Measurements from ENCODE around the gene LTB. TPM values are rescaled to one million over a fixed set of nuclear protein-coding genes. Genes with fewer than 3 reads are reported as not detected.
A peak's percentile ranks its signal among the peaks of the same experiment; 100 is the strongest.

The LTB gene
- total and polyA plus RNA-seq, 4 donors, result 9.8 to 31.9 (median 12.2) TPM

- peaks cover 1 to 10% (median 3%) of the 10 kb centered on the region in 5 donors for H3K4me1 ChIP-seq (ENCODE audit: control insufficient read depth in 5 of 5, insufficient read depth in 5 of 5, low read length in 5 of 5)
- DNase-seq (no peak), ATAC-seq (ENCODE audit: insufficient read depth, low FRiP score) (no peak)
- H3K27ac ChIP-seq (ENCODE audit: low read depth in 1 of 2, low read length in 1 of 2), result no peak overlapping the region
- no peak overlapping the region for H3K9ac ChIP-seq (ENCODE audit: insufficient read depth in 1 of 2, low read length in 2 of 2)
- WGBS, 2 donors, result 94 to 97% methylated on average over 10 of the region's 10 CpGs
- H3K9me3 ChIP-seq (ENCODE audit: control insufficient read depth in 4 of 4, insufficient read depth in 3 of 4, low read length in 3 of 4), result no peaks in the 10 kb centered on the region
- no peak for TF ChIP-seq CTCF (IDR thresholded peaks at IDR 0.05; ENCODE audit: control extremely low read depth, extremely low read depth)
- peaks cover 39 to 77% (median 70%) of the 10 kb centered on the region in 4 donors for H3K36me3 ChIP-seq (ENCODE audit: control insufficient read depth in 4 of 4, insufficient read depth in 4 of 4, low read length in 4 of 4)
- H3K27me3 ChIP-seq (ENCODE audit: control insufficient read depth in 3 of 3, insufficient read depth in 3 of 3, low read length in 2 of 3), result no peaks in the 10 kb centered on the region
- H3K4me3 ChIP-seq, result no peak overlapping the region
Observed at GRCh38 chr6:31626952-31627351, 44.7 kb upstream of the LTB start.

GRCh38 chr6:31624070-31624469 lies 41.8 kb upstream of the LTB start:
- ATAC-seq (ENCODE audit: insufficient read depth, low FRiP score) (no peak), DNase-seq (no peak)
- peaks cover 2 to 14% (median 3%) of the 10 kb centered on the region in 5 donors for H3K4me1 ChIP-seq (ENCODE audit: control insufficient read depth in 5 of 5, insufficient read depth in 5 of 5, low read length in 5 of 5)
- no peak overlapping the region for H3K9ac ChIP-seq (ENCODE audit: insufficient read depth in 1 of 2, low read length in 2 of 2)
- H3K36me3 ChIP-seq (ENCODE audit: control insufficient read depth in 4 of 4, insufficient read depth in 4 of 4, low read length in 4 of 4), result peaks cover 36 to 59% (median 52%) of the 10 kb centered on the region in 4 donors
- H3K9me3 ChIP-seq (ENCODE audit: control insufficient read depth in 4 of 4, insufficient read depth in 3 of 4, low read length in 3 of 4), result no peaks in the 10 kb centered on the region
- no peaks in the 10 kb centered on the region for H3K27me3 ChIP-seq (ENCODE audit: control insufficient read depth in 3 of 3, insufficient read depth in 3 of 3, low read length in 2 of 3)
- WGBS, 2 donors, result 92 to 95% methylated on average over 10 of the region's 10 CpGs
- H3K4me3 ChIP-seq, result no peak overlapping the region
- TF ChIP-seq CTCF (IDR thresholded peaks at IDR 0.05; ENCODE audit: control extremely low read depth, extremely low read depth), result no peak
- no peak overlapping the region for H3K27ac ChIP-seq (ENCODE audit: low read depth in 1 of 2, low read length in 1 of 2)

- no peak overlapping the region for H3K4me3 ChIP-seq
- WGBS, 2 donors, result 47 to 64% methylated on average over 10 of the region's 10 CpGs
Observed at GRCh38 chr6:31622684-31623091, 40.5 kb upstream of the LTB start.

More at GRCh38 chr6:31622684-31623091, 40.5 kb upstream of the LTB start:
- ATAC-seq (ENCODE audit: insufficient read depth, low FRiP score) (no peak), DNase-seq (peak in 2 of 3 donors; percentile 39 to 59)
- H3K9ac ChIP-seq (ENCODE audit: insufficient read depth in 1 of 2, low read length in 2 of 2), result no peak overlapping the region
- no peak for TF ChIP-seq CTCF (IDR thresholded peaks at IDR 0.05; ENCODE audit: control extremely low read depth, extremely low read depth)
- H3K36me3 ChIP-seq (ENCODE audit: control insufficient read depth in 4 of 4, insufficient read depth in 4 of 4, low read length in 4 of 4), result peaks cover 29 to 47% (median 41%) of the 10 kb centered on the region in 4 donors
- peaks cover 2 to 14% (median 3%) of the 10 kb centered on the region in 5 donors for H3K4me1 ChIP-seq (ENCODE audit: control insufficient read depth in 5 of 5, insufficient read depth in 5 of 5, low read length in 5 of 5)
- no peaks in the 10 kb centered on the region for H3K27me3 ChIP-seq (ENCODE audit: control insufficient read depth in 3 of 3, insufficient read depth in 3 of 3, low read length in 2 of 3)
- no peak overlapping the region for H3K27ac ChIP-seq (ENCODE audit: low read depth in 1 of 2, low read length in 1 of 2)
- H3K9me3 ChIP-seq (ENCODE audit: control insufficient read depth in 4 of 4, insufficient read depth in 3 of 4, low read length in 3 of 4), result no peaks in the 10 kb centered on the region

Measured in lung (tissue), 12 donors.